Caco-2 (cell line): ENCODE results near the gene LRP6. TPM values are rescaled to one million over a fixed set of nuclear protein-coding genes. Genes with fewer than 3 reads are reported as not detected.

Experiments
- BruUV-seq: library from RNA; stranded (reverse); fragments of 400-500 nt; replicated peaks from 2 replicates; lab custom pipeline; 2021; lab: Mats Ljungman, UMichigan
- CTCF ChIA-PET: fragments of 300-600 bp; sonication (Branson Sonifier 250); formaldehyde crosslinking; loops from one replicate; lab custom pipeline; 2022; ENCODE audit warnings: antibody characterized with exemption; lab: Charles Lee
- POLR2A ChIA-PET: fragments of 300-600 bp; sonication (Branson Sonifier 250); formaldehyde crosslinking; loops from one replicate; lab custom pipeline; 2022; ENCODE audit warnings: antibody characterized with exemption; lab: Charles Lee
- DNase-seq, 2 experiments: peaks; one replicate each; pipeline versions ENCODE4 v3.0.0 to v3.0.0-alpha.2; 2020 to 2022
- H3K27me3 ChIP-seq: replicated peaks from 2 replicates; pipeline ENCODE4 v1.6.0; 2011; ENCODE audit warnings: low read length; ENCODE audit not compliant: control insufficient read depth, insufficient read depth
- H3K36me3 ChIP-seq: 2 replicates; pipeline ENCODE4 v1.5.1; 2011; ENCODE audit warnings: low read length; ENCODE audit not compliant: control insufficient read depth, insufficient read depth
- H3K4me1 ChIP-seq: fragments of 250-450 bp; sonication (Bioruptor Pico); 2 replicates; pipeline ENCODE4 v1.5.1; 2020; ENCODE audit warnings: mild to moderate bottlenecking
- H3K4me3 ChIP-seq: 2 replicates; pipeline ENCODE4 v1.5.1; 2011; ENCODE audit warnings: low read depth, mild to moderate bottlenecking, control low read depth, low read length
- H3K9me3 ChIP-seq: fragments of 250-450 bp; sonication (Bioruptor Pico); 2 replicates; pipeline ENCODE4 v1.5.1; 2020; ENCODE audit warnings: mild to moderate bottlenecking, moderate library complexity
- H3K27ac Mint-ChIP-seq: one replicate; pipeline ENCODE4 v1.8.0; 2022; ENCODE audit warnings: mixed read lengths; ENCODE audit not compliant: unreplicated experiment
- H3K27me3 Mint-ChIP-seq: one replicate; pipeline ENCODE4 v1.8.0; 2022; ENCODE audit warnings: mixed read lengths; ENCODE audit not compliant: insufficient read depth, unreplicated experiment
- H3K36me3 Mint-ChIP-seq: one replicate; pipeline ENCODE4 v1.8.0; 2022; ENCODE audit warnings: mild to moderate bottlenecking, mixed read lengths; ENCODE audit not compliant: insufficient read depth, unreplicated experiment
- H3K4me1 Mint-ChIP-seq: one replicate; pipeline ENCODE4 v1.8.0; 2022; ENCODE audit warnings: low read depth, mixed read lengths; ENCODE audit not compliant: unreplicated experiment
- H3K4me3 Mint-ChIP-seq: one replicate; pipeline ENCODE4 v1.8.0; 2022; ENCODE audit warnings: mild to moderate bottlenecking, moderate library complexity, mixed read lengths; ENCODE audit not compliant: unreplicated experiment
- H3K9me3 Mint-ChIP-seq: one replicate; pipeline ENCODE4 v1.8.0; 2022; ENCODE audit warnings: mixed read lengths; ENCODE audit not compliant: unreplicated experiment
- CTCF ChIP-seq, 2 experiments: fragments of 200-600 bp in 1 of 2; IDR thresholded peaks; 1 replicate in 1 of 2; 2 replicates in 1 of 2; pipeline versions ENCODE4 v1.5.1 to v1.8.0; 2011 to 2022; ENCODE audit warnings: antibody characterized with exemption in 1 of 2, control low read depth in 1 of 2, inconsistent platforms in 1 of 2, low read depth in 1 of 2, low read length in 1 of 2, mild to moderate bottlenecking in 1 of 2, moderate library complexity in 1 of 2; ENCODE audit not compliant: insufficient read depth in 1 of 2, severe bottlenecking in 1 of 2, unreplicated experiment in 1 of 2
- intact Hi-C: fragments of 100-400 bp; cut with micrococcal nuclease; formaldehyde crosslinking; loops from one replicate; pipeline ENCODE4 v1.10.0; 2022; ENCODE audit not compliant: unreplicated experiment
- total RNA-seq: library from RNA; stranded (reverse); gene quantifications from 2 replicates; pipeline ENCODE4 v1.2.3, GENCODE V29; 2022

Gene LRP6
- total RNA-seq, 1 experiment from 2014 or later, result 72.7 TPM

GRCh38 chr12:12070674-12071656 is 195.9 kb downstream of the LRP6 start, which contains the start of gene BCL2L14:
Gene BCL2L14 (plus strand): TSS chr12:12070939. CDS start chr12:12079306, 8,367 bp downstream.
- peak; percentile 74 to 77 for DNase-seq
- ChIA-PET POLR2A (interaction anchor here (0.6 to 1.0 kb wide), 2 partner anchors 14 to 257 kb away, joined by 3 to 4 read pairs; no protein-coding TSS in a partner anchor), CTCF (interaction anchor here (1.0 to 2.5 kb wide), 8 partner anchors 11 to 287 kb away, joined by 3 to 13 read pairs (median 6); partner anchors contain the start of gene MANSC1)
- peaks cover 27% of the 10 kb centered on the region for H3K4me1 ChIP-seq
- intact Hi-C loops, result loop anchor here (2.0 to 5.0 kb wide), 3 partner anchors 24 to 276 kb away; no protein-coding TSS in a partner anchor
- H3K4me3 ChIP-seq, result peak within 1 kb of the TSS; percentile 49
- Mint-ChIP-seq H3K27me3 (no peaks in the 10 kb centered on the region), H3K9me3 (no peaks in the 10 kb centered on the region), H3K4me3 (peak within 1 kb of the TSS; percentile 66), H3K4me1 (peaks cover 23% of the 10 kb centered on the region), H3K36me3 (no peaks in the 10 kb centered on the region), H3K27ac (peak within 1 kb of the TSS; percentile 73)
- TSS peak; percentile 79 for BruUV-seq
- no peaks in the 10 kb centered on the region for H3K36me3 ChIP-seq
- H3K27me3 ChIP-seq, result no peaks in the 10 kb centered on the region
- no peaks in the 10 kb centered on the region for H3K9me3 ChIP-seq
- TF ChIP-seq CTCF (IDR thresholded peaks at IDR 0.05; ENCODE audit: insufficient read depth in 1 of 2, low read depth in 1 of 2, low read length in 1 of 2, severe bottlenecking in 1 of 2, unreplicated experiment in 1 of 2), result peak in 1 of 2 experiments; percentile 48

- POLR2A ChIA-PET, result no interaction called here
- intact Hi-C loops, result loop anchor here (2.0 to 5.0 kb wide), 3 partner anchors 25 to 277 kb away; no protein-coding TSS in a partner anchor
- H3K4me3 Mint-ChIP-seq, result peak overlapping the region; percentile 66
- Histone ChIP-seq H3K4me1 (peaks cover 27% of the 10 kb centered on the region), H3K27me3 (no peaks in the 10 kb centered on the region), H3K4me3 (no peak overlapping the region), H3K9me3 (no peaks in the 10 kb centered on the region), H3K36me3 (no peaks in the 10 kb centered on the region)
- no peak for TF ChIP-seq CTCF (IDR thresholded peaks at IDR 0.05; ENCODE audit: insufficient read depth in 1 of 2, low read depth in 1 of 2, low read length in 1 of 2, severe bottlenecking in 1 of 2, unreplicated experiment in 1 of 2)
- no peak for DNase-seq
- peak overlapping the region; percentile 73 for H3K27ac Mint-ChIP-seq
- no peaks in the 10 kb centered on the region for H3K9me3 Mint-ChIP-seq
- H3K27me3 Mint-ChIP-seq, result no peaks in the 10 kb centered on the region
- H3K4me1 Mint-ChIP-seq, result peaks cover 23% of the 10 kb centered on the region
- no peaks in the 10 kb centered on the region for H3K36me3 Mint-ChIP-seq
- no TSS peak for BruUV-seq
- CTCF ChIA-PET, result no interaction called here
Measured at GRCh38 chr12:12069821-12070548, 196.9 kb downstream of the LRP6 start.

- peaks cover 27% of the 10 kb centered on the region for H3K4me1 Mint-ChIP-seq
- POLR2A ChIA-PET, result no interaction called here
- H3K27me3 Mint-ChIP-seq, result no peaks in the 10 kb centered on the region
- Histone ChIP-seq H3K4me3 (no peak overlapping the region), H3K9me3 (no peaks in the 10 kb centered on the region), H3K4me1 (peaks cover 27% of the 10 kb centered on the region), H3K36me3 (no peaks in the 10 kb centered on the region), H3K27me3 (no peaks in the 10 kb centered on the region)
- H3K27ac Mint-ChIP-seq, result peak overlapping the region; percentile 22
- TF ChIP-seq CTCF (IDR thresholded peaks at IDR 0.05; ENCODE audit: insufficient read depth in 1 of 2, low read depth in 1 of 2, low read length in 1 of 2, severe bottlenecking in 1 of 2, unreplicated experiment in 1 of 2), result no peak
- CTCF ChIA-PET, result interaction anchor here (0.5 kb wide), 1 partner anchor 12 kb away, joined by 4 read pairs; no protein-coding TSS in a partner anchor
- H3K4me3 Mint-ChIP-seq, result no peak overlapping the region
- no TSS peak for BruUV-seq
- H3K36me3 Mint-ChIP-seq, result no peaks in the 10 kb centered on the region
- intact Hi-C loops, result no loop called here
- DNase-seq, result no peak
- H3K9me3 Mint-ChIP-seq, result no peaks in the 10 kb centered on the region
Measured at GRCh38 chr12:12068751-12069150, 198.1 kb downstream of the LRP6 start.
